Measurements from ENCODE around the gene ABHD18.
"Not testable (repeated sequence)": the region's sequence is repeated elsewhere in the genome, so short reads cannot be mapped to it uniquely, and the experiment has no call there.

ABHD18 gene

DNA sequence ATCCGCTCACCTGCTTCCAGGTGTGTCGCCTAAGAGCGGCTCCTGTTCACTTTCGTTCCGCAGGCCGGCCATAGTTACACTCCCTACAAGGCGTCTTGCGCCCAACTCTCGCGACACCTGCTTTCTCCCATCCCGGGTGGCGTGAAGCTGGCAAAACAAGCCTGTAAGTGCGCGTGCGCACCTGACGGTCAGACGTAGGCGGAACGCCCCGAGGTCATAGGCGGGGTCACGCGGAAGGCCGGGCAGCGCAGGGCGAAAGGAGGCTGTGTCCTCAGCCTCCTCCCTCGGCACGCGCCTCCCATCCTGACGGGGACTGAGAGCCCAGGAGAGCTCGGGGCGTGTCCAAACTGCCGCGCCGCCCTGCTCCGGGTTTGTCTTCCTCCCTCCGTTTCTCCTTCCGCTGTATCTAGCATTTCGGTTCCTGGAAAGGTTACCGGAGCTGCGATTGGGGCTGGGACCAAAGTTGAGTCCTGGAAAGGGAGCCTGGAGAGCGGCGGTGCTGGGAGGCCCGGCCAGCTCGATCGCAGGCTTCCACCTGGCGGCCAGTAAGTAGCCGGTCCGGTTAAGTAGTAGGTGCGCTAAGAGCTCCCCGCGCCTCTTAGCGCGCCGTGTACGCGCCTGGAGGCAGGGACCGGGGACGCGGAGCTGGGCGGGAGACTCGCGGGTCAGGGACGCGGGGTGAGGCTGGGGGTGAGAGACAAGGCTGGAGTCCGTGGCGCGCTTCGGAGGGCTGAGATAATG is at the start of gene ABHD18, which contains the start of gene MFSD8:
Gene ABHD18 (plus strand): TSS at position 345 of the 741 bp plus-strand sequence. CDS start 17,550 bp downstream, outside the sequence.
Gene MFSD8 (minus strand): TSS at position 112 of the 741 bp plus-strand sequence. CDS start 40 bp downstream, at position 72.
- peak; percentile 100 for DNase-seq

DNA sequence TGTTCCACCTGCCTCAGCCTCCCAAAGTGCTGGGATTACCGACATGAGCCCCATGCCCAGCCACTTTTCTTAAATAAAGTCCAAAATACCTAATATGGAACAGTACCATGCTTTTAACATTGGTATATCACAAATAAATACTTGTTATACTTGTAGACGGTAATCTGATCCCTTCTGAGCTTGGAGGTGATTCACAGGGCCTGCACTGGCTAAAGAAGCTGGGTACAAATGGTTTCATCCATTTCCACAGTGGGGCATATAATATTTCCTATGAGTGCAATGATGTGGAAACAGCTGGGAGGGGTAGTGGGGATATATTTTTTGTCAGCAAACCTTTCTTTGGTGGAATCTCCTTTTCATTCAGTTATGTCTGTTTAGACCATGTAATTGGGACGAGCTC is 48.7 kb upstream of the ABHD18 start:
- DNase-seq: no peak

DNA sequence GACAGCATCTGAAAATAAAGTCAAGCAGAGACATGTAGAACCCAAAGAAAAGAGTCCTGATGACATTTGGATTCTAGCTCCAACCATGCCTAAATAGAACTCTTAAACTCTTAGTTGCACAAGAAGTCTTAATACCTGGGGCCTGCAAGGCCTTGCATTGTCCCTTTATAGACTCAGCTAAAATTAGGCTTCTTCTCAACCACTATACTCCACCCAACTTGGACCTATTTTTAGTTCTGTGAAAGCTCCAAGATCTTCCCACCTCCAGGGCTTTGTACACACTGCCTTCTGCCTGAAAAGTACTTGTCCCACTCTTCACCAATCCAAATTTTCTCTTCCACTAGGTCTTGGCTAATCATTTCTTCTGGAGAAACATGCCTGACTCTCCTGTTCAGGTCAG is 48.1 kb upstream of the ABHD18 start:
- no peak for DNase-seq

DNA sequence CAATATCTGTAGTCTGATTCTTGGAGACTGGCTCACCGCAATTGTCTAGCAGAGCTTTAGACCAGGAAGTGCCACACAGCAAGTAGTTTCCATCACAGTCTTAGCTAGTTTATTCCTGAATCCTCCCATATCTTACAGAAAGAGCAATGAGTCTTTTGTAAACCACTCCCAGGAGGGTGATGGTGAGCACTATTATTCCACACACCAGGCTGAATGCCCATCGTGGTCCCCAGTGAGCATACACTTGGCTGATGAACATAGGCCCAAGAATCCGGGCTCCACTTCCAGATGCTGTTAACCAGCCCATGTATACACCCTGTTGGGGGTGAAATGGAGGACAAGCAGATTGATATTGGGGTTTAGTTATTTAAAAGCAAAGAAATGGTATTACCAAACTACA is 44.7 kb upstream of the ABHD18 start:
- DNase-seq: no peak

DNA sequence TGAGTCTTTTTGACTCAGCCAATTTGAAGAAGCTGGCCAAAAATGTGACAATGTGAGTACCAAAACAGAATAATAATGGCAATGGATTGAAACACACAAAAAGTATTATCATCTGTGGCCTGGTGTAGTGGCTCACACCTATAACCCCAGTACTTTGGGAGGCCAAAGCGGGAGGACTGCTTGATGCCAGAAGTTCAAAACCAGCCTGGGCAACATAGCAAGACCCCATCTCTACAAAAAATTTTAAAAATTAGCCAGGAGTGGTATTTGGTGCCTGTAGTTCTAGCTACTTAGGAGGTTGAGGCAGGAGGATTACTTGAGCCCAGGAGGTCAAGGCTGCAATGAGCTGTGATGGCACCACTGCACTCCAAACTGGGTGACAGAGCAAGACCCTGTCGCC is 43.0 kb upstream of the ABHD18 start:
- DNase-seq: no peak

DNA sequence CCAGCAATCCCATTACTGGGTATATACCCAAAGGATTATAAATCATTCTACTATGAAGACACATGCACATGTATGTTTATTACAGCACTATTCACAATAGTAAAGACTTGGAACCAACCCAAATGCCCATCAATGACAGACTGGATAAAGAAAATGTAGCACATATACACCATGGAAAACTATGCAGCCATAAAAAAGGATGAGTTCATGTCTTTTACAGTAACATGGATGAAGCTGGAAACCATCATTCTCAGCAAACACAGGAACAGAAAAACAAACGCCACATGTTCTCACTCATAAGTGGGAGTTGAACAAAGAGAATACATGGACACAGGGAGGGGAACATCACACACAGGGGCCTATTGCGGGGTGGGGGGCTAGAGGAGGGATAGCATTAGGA is 39.5 kb upstream of the ABHD18 start:
- not testable (repeated sequence) for DNase-seq

DNA sequence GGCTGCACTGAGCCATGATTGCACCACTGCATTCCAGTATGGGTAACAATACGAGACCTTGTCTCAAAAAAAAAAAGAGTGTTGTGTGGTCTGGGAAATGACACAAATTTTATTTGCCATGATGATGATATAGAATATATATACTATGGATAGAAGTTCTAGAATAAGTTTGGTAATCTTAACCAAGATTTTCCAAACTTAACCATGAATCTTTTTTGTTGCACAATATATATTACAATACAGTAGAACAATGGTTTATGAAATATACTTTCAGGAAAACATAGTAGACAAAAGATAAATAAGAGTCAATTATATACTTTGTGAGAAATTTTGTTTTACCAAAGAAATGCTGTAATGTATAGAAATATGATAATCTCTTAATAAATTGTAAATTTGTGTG is 35.0 kb upstream of the ABHD18 start:
- DNase-seq: no peak

DNA sequence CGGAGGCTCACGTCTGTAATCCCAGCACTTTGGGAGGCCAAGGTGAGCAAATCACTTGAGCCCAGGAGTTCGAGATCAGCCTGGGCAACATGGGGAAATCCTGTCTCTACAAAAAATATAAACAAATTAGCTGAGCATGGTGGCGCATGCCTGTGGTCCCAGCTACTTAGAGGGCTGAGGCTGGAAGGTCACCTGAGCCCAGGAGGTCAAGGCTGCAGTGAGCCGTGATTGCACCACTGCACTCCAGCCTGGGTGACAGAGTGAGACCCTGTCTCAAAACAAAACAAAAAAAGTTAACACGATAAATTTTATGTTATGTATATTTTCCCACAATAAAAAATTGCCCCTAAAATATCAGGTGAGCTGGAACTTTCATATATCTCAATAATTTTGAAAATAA is 33.4 kb upstream of the ABHD18 start:
- DNase-seq: not testable (repeated sequence)

DNA sequence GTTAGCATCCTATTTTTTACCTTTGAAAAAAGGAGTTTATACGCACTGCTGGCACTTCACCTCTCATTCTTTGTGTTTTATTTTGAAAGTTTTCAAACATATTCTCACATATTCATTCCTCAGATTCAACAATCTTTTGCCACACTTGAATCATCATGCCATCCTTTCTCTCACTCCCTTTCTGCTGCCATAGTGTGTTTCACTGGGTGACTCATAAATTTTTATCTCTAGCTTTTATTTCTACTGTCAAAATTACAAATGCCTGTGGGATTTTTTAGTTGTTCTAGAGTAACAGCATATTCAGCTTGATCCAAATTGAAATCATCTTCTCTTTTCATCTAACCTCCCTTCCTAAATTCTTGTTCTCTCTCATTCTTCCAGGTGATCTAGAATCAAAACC is 28.2 kb upstream of the ABHD18 start:
- peak; percentile 8 for DNase-seq

DNA sequence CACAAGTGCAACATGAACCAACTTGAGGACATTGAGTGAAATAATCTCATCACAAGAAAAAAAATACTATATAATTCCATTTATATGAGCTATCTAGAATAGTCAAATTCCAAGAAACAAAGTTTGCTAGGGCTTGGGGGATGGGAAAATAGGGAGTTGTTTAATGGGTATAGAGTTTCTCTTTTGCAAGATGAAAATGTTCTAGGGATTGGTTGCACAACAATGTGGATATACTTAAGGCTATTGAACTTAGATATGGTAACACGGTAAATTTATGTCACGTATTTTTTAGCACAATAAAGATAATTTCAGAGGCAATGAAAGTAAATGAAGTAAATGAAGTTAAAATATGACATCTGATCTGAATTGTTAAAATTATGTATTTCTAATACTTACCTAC is 8.1 kb upstream of the ABHD18 start:
- no peak for DNase-seq

DNA sequence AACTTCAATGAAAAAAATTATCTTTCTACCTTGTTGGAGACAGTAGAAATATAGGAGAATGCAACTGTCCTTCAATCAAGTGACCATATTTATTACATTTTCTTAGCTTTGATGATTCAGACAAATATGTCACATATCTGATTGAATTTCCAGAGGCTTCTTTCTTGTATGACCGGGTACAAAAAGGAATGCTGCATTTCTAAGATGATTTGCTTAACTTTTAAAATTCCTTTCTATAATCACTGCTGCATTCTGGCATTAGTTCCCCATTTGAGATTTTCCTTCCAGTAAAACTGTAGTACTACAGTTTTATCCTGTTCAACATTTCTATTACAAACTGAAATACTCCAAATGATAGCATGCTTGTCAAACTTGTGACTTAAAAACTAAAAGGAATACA is 5.4 kb upstream of the ABHD18 start:
- no peak for DNase-seq

DNA sequence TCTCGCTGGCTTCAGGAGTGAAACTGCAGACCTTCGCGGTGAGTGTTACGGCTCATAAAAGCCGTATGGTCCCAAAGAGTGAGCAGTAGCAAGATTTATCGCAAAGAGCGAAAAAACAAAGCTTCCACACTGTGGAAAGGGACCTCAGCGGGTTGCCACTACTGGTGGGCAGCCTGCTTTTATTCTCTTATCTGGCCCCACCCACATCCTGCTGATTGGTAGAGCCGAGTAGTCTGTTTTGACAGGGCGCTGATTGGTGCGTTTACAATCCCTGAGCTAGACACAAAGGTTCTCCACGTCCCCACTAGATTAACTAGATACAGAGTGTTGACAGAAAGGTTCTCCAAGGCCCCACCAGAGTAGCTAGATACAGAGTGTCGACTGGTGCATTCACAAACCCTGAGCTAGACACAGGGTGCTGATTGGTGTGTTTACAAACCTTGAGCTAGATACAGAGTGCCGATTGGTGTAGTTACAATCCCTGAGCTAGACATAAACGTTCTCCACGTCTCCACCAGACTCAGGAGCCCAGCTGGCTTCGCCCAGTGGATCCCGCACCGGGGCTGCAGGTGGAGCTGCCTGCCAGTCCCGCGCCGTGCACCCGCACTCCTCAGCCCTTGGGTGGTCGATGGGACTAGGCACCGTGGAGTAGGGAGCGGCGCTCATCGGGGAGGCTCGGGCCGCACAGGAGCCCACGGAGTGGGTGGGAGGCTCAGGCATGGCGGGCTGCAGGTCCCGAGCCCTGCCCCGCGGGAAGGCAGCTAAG is 1.4 kb upstream of the ABHD18 start:
- peak; percentile 22 for DNase-seq

DNA sequence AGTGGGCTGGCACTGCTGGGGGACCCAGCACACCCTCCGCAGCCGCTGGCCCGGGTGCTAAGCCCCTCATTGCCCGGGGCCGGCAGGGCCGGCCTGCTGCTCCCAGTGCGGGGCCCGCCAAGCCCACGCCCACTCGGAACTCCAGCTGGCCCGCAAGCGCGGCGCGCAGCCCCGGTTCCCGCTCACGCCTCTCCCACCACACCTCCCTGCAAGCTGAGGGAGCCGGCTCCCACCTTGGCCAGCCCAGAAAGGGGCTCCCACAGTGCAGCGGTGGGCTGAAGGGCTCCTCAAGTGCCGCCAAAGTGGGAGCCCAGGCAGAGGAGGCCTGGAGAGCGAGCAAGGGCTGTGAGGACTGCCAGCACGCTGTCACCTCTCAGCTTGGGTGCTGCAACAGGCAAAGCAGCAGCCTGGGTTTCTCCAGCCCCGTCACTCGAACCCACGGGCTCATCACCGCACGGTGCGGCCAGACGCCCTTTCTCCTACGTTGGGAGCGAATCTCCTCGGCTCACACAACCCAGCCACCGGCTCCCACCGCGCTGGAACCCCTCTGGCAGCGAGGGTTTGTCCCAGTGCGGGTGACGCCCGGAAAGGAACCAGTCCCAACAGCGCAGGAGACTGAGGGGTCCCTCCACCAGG is 662 bp upstream of the ABHD18 start:
- DNase-seq: peak; percentile 27

DNA sequence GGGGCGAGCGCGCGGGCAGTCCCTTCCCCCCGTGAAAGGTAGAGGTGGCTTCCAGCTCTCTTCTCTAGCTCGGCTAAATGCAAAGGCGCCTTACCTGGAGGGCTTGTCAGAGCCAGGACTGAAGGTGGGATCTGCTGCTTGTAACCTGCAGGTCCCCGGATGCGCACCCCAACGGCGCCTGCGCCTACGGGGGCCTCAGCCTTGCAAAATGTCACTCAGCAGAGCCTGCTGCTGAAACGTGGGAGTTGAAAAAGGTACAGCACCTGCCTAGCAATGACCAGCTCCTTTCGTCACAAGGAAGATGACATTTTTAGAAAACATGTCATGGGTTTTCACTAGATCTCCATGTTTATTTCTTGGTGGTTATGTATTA is 583 bp downstream of the ABHD18 start:
- DNase-seq: peak; percentile 74

DNA sequence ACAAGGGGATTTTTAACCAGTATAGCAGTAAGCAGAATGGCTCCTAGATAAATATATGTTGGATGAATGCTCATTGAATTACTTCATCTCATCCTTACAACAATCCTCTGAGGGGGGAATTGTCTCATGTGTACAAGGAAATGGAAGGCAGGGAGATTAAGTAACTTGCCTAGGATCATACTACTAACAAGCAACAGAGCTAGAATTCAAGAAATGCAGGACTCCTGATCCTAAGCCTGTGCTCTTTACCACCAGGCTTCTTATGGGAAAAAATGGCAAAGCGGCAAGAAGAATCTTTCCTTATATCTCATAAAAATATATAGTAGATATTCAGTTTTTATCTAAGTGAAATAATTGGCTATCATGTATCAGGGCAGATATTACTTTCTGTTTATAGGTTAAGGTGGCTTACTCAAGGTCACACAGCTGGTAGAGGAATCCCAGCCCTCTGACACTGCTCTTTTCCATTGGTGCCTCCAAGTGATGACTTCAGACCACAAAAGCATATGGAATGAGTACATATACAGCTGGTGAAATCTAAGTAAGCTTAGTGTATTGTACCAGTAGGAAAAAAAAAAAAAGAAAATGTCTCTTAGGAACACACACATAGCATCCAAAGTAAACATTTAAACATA is 2.1 kb downstream of the ABHD18 start:
- DNase-seq: no peak

DNA sequence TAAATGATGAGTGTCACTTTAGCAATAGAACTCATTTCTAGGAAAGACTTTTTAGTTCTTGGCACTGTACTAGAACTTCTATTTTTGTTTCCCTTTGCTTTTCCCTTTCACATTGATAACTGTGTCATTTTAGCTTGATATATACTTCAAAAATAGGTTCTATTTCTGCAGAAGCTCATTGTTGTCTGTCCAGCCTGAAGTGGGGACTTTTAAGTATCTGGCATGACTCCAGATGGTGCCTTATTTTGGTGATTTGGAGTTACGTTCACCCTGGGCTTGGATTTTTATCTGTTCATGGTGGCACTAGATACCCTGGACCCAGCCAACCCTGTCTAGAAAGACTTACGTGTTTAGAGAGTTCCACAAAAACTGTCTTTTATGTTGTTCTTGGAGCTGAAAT is 3.4 kb downstream of the ABHD18 start:
- DNase-seq: no peak

DNA sequence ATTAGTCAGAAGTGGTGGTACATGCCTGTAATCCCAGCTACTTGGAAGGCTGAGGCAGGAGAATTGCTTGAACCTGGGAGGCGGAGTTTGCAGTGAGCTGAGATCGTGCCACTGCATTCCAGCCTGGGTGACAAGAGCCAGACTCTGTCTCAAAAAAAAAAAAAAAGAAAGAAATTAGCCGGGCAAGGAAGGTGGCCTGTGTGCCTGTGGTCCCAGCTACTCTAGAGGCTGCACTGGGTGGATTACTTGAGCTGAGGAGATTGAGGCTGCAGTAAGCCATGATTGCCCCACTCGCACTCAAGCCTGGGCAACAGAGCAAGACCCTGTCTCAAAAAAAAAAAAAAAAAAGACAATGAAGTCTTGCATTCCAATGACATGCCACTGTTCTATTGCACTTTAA is 5.7 kb downstream of the ABHD18 start:
- not testable (repeated sequence) for DNase-seq

DNA sequence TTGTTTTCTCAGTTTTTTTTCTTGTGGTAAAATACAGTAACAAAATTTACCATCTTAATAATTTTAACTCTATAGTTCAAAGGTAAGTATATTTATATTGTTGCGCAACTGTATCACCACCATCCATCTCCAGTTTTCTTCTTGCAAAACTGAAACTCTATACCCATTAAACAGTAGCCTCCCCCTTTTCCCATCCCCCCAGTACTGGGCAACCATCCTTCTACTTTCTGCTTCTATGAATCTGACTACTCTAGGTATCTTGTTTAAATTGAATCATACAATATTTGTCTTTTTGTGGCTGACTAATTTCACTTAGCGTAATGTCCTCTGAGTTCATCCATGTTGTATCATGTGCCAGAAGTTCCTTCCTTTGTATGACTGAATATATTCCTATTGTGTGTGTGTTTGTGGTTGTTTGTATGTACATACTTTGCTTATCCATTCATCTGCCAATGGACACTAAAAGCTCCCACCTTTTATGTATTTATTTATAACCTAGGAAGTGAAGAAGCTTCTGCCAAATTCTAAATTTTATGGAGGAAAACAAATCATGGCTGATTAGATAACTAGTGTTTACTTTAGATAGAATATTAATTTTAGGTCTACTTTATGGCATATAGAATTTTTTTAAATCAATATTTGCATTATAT is 10.0 kb downstream of the ABHD18 start:
- DNase-seq: peak; percentile 9

DNA sequence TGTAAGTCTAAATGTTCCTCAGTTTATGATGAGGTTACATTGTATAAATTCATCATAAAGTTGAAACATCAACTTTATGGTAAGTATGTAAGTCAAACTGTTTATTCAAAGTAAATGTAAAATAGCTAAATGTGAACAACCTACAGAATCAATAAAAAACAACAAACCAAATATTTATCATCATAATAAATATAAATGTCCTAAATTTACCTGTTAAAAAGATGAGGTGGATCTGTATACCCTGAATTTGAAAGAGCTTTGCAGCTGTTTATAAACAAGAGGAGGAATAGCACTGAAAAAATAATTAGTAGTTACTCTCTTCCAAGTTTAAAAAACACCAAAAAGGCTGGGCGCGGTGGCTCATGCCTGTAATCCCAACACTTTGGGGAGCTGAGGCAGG is 13.7 kb downstream of the ABHD18 start:
- no peak for DNase-seq

DNA sequence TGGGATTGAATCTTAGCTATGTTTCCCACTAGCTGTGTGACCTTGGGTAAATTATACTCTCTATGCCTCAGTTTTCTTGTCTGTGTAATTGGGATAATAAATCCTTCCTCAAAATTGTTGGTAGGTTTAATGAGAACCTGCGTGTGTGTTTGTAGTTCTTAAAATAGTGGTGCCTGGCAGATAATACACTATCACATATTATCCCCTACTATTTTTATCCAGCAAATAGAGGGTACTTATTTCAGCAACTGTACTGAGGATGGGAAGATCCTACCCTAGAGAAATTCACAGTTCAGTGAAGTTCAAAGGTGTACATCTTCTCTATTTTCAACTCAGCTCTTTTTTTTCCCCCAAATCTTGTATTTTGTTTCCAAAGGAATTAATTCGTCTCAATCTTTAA is 17.2 kb downstream of the ABHD18 start:
- no peak for DNase-seq

DNA sequence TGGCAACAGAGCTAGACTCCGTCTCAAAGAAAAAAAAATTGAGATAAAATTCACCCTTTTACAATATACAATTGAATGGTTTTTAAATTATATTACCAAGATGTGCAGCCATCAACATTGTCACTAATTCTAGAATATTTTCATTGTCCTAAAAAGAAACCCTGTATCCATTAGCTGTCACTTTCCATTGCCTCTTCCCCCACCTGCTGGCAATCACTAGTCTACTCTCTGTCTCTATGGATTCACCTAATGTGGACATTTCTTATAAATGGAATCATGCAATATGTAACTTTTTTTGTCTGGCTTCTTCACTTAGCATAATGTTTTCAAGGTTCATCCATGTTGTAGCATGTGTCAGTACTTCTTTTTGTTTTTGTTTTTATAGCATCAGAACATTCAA is 20.8 kb downstream of the ABHD18 start:
- DNase-seq: no peak

DNA sequence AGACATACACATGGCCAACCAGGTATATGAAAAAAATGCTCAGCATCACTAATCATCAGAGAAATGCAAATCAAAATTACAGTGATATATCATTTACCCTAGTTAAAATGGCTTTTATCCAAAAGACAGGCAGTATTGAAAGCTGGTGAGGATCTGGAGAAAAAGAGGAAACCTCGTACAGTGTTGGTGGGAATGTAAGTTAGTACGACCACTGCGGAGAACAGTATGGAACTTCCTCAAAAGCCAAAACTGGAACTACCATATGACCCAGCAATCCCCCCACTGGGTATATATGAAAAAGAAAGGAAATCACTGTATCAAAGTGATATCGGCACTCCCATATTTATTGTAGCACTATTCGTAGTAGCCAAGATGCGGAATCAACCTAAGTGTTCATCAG is 23.4 kb downstream of the ABHD18 start:
- no peak for DNase-seq

DNA sequence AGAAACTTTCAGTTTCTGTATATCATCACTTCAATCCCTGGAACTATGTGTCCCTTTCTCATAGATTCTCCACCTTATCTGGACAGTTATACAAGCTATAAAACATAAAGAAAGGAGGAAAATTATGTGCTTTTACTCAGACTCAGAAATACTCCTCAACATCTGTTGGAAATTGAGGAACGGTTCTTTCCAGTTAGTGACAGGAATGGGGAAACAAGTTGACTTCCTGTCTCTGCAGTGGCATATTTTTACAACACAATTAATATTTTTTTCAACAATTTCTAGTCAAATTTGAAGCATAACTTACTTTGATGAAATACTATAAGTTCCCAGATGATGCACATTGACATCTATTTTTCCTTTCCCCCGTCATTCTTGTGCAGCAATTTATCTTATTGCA is 27.9 kb downstream of the ABHD18 start:
- no peak for DNase-seq

Measured in activated CD4-positive, alpha-beta T cell treated with anti-CD3 and anti-CD28 coated beads, Interleukin-10, Interleukin-2, amounts not matched to agents 100 ng/mL and 50 ng/mL, durations not matched to agents 16 hours and 8 hours (primary cell).